SU-DHL-6 (cell line): Measurements from ENCODE around the gene PCLO.

ENCODE experiments used
- H2AFZ ChIP-seq: fragments of 200-600 bp; sonication (generic); 2 replicates; pipeline ENCODE4 v1.6.1; 2014; ENCODE audit warnings: low read depth, mild to moderate bottlenecking, moderate library complexity, mixed read lengths, antibody characterized with exemption, low read length; ENCODE audit not compliant: severe bottlenecking
- H3F3A ChIP-seq: fragments of 200-600 bp; shearing (Covaris generic); 2 replicates; pipeline ENCODE4 v1.6.0; 2016; ENCODE audit warnings: antibody characterized with exemption, mild to moderate bottlenecking; ENCODE audit not compliant: insufficient read depth
- H3K27ac ChIP-seq: fragments of 200-600 bp; sonication (generic); 2 replicates; pipeline ENCODE4 v1.5.1; 2016; ENCODE audit warnings: low read depth, mild to moderate bottlenecking, low read length, moderate library complexity, mixed read lengths
- H3K27me3 ChIP-seq: fragments of 200-600 bp; sonication (generic), shearing (Covaris generic); 2 replicates; pipeline ENCODE4 v1.6.0; 2014; ENCODE audit warnings: mild to moderate bottlenecking, low read length
- H3K36me3 ChIP-seq: fragments of 200-600 bp; sonication (generic); 2 replicates; pipeline ENCODE4 v1.6.1; 2014; ENCODE audit warnings: mild to moderate bottlenecking, low read length, mixed read lengths
- H3K4me2 ChIP-seq: fragments of 300-600, 200-600 bp; shearing (Covaris generic), sonication (generic); 2 replicates; pipeline ENCODE4 v1.6.0; 2014; ENCODE audit warnings: low read length, low read depth, mild to moderate bottlenecking; ENCODE audit not compliant: poor library complexity, severe bottlenecking
- H3K4me3 ChIP-seq: fragments of 200-600 bp; sonication (generic); 2 replicates; pipeline ENCODE4 v1.5.1; 2014; ENCODE audit warnings: antibody characterized with exemption, low read length, mild to moderate bottlenecking, mixed read lengths; ENCODE audit not compliant: insufficient read depth, poor library complexity, severe bottlenecking
- H3K79me2 ChIP-seq: fragments of 200-600 bp; sonication (generic); 2 replicates; pipeline ENCODE4 v1.6.1; 2014; ENCODE audit warnings: mild to moderate bottlenecking, low read length, moderate library complexity; ENCODE audit not compliant: insufficient read depth
- H3K9ac ChIP-seq: fragments of 200-600 bp; sonication (generic); 2 replicates; pipeline ENCODE4 v1.7.0; 2014; ENCODE audit warnings: mild to moderate bottlenecking, low read length
- H3K9me2 ChIP-seq: fragments of 200-600 bp; sonication (generic); replicated peaks from 2 replicates; pipeline ENCODE4 v1.6.1; 2014; ENCODE audit warnings: low read length; ENCODE audit not compliant: insufficient read depth
- H3K9me3 ChIP-seq: fragments of 200-600 bp; sonication (generic); 2 replicates; pipeline ENCODE4 v1.6.1; 2014; ENCODE audit warnings: low read length, mixed read lengths; ENCODE audit not compliant: insufficient read depth
- H4K20me1 ChIP-seq: fragments of 200-600 bp; sonication (generic); 2 replicates; pipeline ENCODE4 v1.6.1; 2014; ENCODE audit warnings: low read depth, mild to moderate bottlenecking, antibody characterized with exemption, low read length, moderate library complexity, mixed read lengths
- CTCF ChIP-seq: fragments of 200-600 bp; sonication (generic); IDR thresholded peaks from one replicate; pipeline ENCODE4 v1.5.1; 2017; ENCODE audit warnings: antibody characterized with exemption, mild to moderate bottlenecking, low read length, moderate library complexity; ENCODE audit not compliant: insufficient read depth, poor library complexity, severe bottlenecking
- EZH2phosphoT487 ChIP-seq: fragments of 200-600 bp; sonication (generic), shearing (Covaris generic); conservative IDR thresholded peaks from 2 replicates; pipeline ENCODE4 v1.6.1; 2018; ENCODE audit warnings: mild to moderate bottlenecking, antibody characterized with exemption, low read length, moderate library complexity, mixed read lengths

PCLO gene

GRCh38 chr7:82972135-82972534 is 190.5 kb downstream of the PCLO start:
- no peaks in the 10 kb centered on the region for H3K36me3 ChIP-seq
- no peak overlapping the region for H2AFZ ChIP-seq
- H4K20me1 ChIP-seq: no peaks in the 10 kb centered on the region
- no peak overlapping the region for H3K9ac ChIP-seq
- H3K27me3 ChIP-seq: no peaks in the 10 kb centered on the region
- H3K4me2 ChIP-seq: no peak overlapping the region
- TF ChIP-seq CTCF: no peak
- no peak for TF ChIP-seq EZH2phosphoT487
- no peak overlapping the region for H3K4me3 ChIP-seq
- no peaks in the 10 kb centered on the region for H3K9me2 ChIP-seq
- H3K27ac ChIP-seq: no peak overlapping the region
- H3K79me2 ChIP-seq: no peaks in the 10 kb centered on the region
- H3K9me3 ChIP-seq: no peaks in the 10 kb centered on the region
- H3F3A ChIP-seq: no peaks in the 10 kb centered on the region

- no peak overlapping the region for H3K4me3 ChIP-seq
- no peak for TF ChIP-seq EZH2phosphoT487
- TF ChIP-seq CTCF: no peak
- no peak overlapping the region for H2AFZ ChIP-seq
- no peaks in the 10 kb centered on the region for H3K9me2 ChIP-seq
- H3K9me3 ChIP-seq: no peaks in the 10 kb centered on the region
- H4K20me1 ChIP-seq: no peaks in the 10 kb centered on the region
- no peaks in the 10 kb centered on the region for H3F3A ChIP-seq
- H3K9ac ChIP-seq: no peak overlapping the region
- H3K27ac ChIP-seq: no peak overlapping the region
- no peaks in the 10 kb centered on the region for H3K79me2 ChIP-seq
- no peak overlapping the region for H3K4me2 ChIP-seq
- H3K27me3 ChIP-seq: no peaks in the 10 kb centered on the region
- no peaks in the 10 kb centered on the region for H3K36me3 ChIP-seq
Measured at GRCh38 chr7:82965088-82966036, 197.3 kb downstream of the PCLO start.

GRCh38 chr7:82964150-82964882 is 198.4 kb downstream of the PCLO start:
- TF ChIP-seq EZH2phosphoT487 (no peak), CTCF (no peak)
- H4K20me1 ChIP-seq: no peaks in the 10 kb centered on the region
- no peaks in the 10 kb centered on the region for H3K36me3 ChIP-seq
- no peak overlapping the region for H3K4me3 ChIP-seq
- H3K9ac ChIP-seq: no peak overlapping the region
- no peak overlapping the region for H3K4me2 ChIP-seq
- no peak overlapping the region for H3K27ac ChIP-seq
- no peak overlapping the region for H2AFZ ChIP-seq
- no peaks in the 10 kb centered on the region for H3K27me3 ChIP-seq
- no peaks in the 10 kb centered on the region for H3K9me3 ChIP-seq
- no peaks in the 10 kb centered on the region for H3K9me2 ChIP-seq
- no peaks in the 10 kb centered on the region for H3F3A ChIP-seq
- no peaks in the 10 kb centered on the region for H3K79me2 ChIP-seq
